HCT116 (cell line): ENCODE results near the gene SF3A2.

Experiments used
- CBX3 ChIP-seq: IDR thresholded peaks from 2 replicates; pipeline ENCODE4 v1.6.1; 2012; ENCODE audit warnings: low read depth
- POLR2A ChIP-seq: IDR thresholded peaks from 2 replicates; pipeline ENCODE4 v1.7.0; 2011; ENCODE audit warnings: borderline replicate concordance; ENCODE audit not compliant: insufficient read depth, insufficient read length; ENCODE audit errors: extremely low read depth
- POLR2AphosphoS5 ChIP-seq: IDR thresholded peaks from 2 replicates; pipeline ENCODE4 v1.6.1; 2011; ENCODE audit warnings: mild to moderate bottlenecking, low read depth, low read length, moderate library complexity
- TF ChIP-seq, protein P1 (sequence below), 3 experiments: fragments of 200-600 bp in 1 of 3; sonication (generic) in 1 of 3; IDR thresholded peaks in 2 of 3; conservative IDR thresholded peaks in 1 of 3; 2 replicates each; pipeline ENCODE4 v1.5.1; 2012 to 2017; ENCODE audit warnings: low read depth in 2 of 3, low read length in 2 of 3, antibody characterized with exemption in 1 of 3, borderline replicate concordance in 1 of 3, control low read depth in 1 of 3, mild to moderate bottlenecking in 1 of 3, mixed read lengths in 1 of 3, mixed run types in 1 of 3, moderate library complexity in 1 of 3; ENCODE audit not compliant: insufficient read depth in 1 of 3
- TF ChIP-seq, protein P2 (sequence below): IDR thresholded peaks from 2 replicates; pipeline ENCODE4 v1.6.1; 2011; ENCODE audit warnings: mild to moderate bottlenecking, low read length, moderate library complexity; ENCODE audit not compliant: insufficient replicate concordance; ENCODE audit errors: extremely low read depth

DNA sequence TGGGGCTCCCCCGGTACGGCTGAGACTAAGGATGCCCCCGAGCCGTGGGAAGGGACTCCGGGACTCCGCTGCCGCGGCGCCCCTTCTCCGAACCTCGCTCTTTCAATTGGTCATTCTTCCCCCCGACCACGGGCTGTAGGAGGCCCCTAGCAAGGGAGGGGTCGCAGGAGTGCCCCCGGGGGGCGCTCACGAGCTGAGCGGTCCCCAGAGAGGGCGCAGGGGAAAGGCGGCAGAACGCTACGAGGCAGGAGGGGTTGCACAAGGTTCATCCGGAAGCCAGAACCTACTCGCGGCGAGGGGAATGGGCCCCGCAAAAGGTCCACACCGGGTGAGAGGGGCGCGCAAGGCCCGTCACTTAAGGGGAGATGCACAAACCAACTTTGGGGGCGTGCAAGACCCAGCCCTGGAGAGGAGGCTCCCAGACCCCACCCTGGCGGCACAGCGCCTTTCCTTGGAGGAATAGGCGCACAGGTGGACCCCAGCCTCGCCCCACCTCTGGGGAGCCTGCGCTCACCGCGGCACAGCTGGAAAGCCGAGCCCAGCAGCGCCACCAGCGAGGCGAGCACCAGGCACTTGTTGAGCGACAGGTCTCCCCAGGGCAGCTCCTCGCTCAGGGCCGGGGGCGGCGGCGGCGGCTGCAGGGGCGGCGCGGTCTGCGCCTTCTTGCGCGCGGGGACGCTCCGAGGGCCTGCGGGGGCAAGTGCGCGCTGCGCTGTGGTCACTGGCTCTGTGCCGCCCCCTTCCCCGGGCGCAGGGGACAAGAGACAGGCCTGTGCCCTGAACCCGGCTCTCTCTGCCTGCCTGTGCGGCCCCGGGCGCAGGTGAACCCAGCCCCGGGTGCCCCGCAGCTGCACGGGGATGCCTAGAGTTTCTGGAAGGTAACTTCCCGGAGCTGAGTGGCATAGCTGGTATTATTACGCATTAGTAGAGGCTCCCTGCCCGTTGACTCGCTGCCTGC is 16.8 kb downstream of the SF3A2 start:
- TF ChIP-seq, protein P1, sequence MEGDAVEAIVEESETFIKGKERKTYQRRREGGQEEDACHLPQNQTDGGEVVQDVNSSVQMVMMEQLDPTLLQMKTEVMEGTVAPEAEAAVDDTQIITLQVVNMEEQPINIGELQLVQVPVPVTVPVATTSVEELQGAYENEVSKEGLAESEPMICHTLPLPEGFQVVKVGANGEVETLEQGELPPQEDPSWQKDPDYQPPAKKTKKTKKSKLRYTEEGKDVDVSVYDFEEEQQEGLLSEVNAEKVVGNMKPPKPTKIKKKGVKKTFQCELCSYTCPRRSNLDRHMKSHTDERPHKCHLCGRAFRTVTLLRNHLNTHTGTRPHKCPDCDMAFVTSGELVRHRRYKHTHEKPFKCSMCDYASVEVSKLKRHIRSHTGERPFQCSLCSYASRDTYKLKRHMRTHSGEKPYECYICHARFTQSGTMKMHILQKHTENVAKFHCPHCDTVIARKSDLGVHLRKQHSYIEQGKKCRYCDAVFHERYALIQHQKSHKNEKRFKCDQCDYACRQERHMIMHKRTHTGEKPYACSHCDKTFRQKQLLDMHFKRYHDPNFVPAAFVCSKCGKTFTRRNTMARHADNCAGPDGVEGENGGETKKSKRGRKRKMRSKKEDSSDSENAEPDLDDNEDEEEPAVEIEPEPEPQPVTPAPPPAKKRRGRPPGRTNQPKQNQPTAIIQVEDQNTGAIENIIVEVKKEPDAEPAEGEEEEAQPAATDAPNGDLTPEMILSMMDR (IDR thresholded peaks at IDR 0.05 in 2 of 3, conservative IDR thresholded peaks at IDR 0.05 in 1 of 3; ENCODE audit: borderline replicate concordance in 1 of 3, insufficient read depth in 1 of 3, low read depth in 2 of 3, low read length in 2 of 3): peak in 2 of 3 experiments; percentile 37 to 38; a peak in 3 of 6 replicates
- TF ChIP-seq POLR2AphosphoS5: no peak
- TF ChIP-seq POLR2A: no peak
- TF ChIP-seq, protein P2, sequence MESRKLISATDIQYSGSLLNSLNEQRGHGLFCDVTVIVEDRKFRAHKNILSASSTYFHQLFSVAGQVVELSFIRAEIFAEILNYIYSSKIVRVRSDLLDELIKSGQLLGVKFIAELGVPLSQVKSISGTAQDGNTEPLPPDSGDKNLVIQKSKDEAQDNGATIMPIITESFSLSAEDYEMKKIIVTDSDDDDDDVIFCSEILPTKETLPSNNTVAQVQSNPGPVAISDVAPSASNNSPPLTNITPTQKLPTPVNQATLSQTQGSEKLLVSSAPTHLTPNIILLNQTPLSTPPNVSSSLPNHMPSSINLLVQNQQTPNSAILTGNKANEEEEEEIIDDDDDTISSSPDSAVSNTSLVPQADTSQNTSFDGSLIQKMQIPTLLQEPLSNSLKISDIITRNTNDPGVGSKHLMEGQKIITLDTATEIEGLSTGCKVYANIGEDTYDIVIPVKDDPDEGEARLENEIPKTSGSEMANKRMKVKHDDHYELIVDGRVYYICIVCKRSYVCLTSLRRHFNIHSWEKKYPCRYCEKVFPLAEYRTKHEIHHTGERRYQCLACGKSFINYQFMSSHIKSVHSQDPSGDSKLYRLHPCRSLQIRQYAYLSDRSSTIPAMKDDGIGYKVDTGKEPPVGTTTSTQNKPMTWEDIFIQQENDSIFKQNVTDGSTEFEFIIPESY: no peak
- no peak for TF ChIP-seq CBX3
